Measurements from ENCODE around the gene MAGEB4. TPM values are rescaled to one million over a fixed set of nuclear protein-coding genes. Genes with fewer than 3 reads are reported as not detected.

MAGEB4 gene
- total and polyA plus RNA-seq, 4 experiments from 2014 or later: not detected

- no peak for DNase-seq
- Histone ChIP-seq H3K27me3 (ENCODE audit: insufficient read depth, low read length) (no peaks in the 10 kb centered on the region), H3K9me3 (ENCODE audit: control insufficient read depth in 1 of 2, low read length in 2 of 2) (no peaks in the 10 kb centered on the region), H3K36me3 (ENCODE audit: insufficient read depth, low read length) (no peaks in the 10 kb centered on the region), H3K27ac (ENCODE audit: low read depth, low read length) (no peak overlapping the region), H3K4me3 (ENCODE audit: low read length in 2 of 2) (no peak overlapping the region), H3K4me1 (ENCODE audit: insufficient read depth, low read length) (no peaks in the 10 kb centered on the region)
- Mint-ChIP-seq H3K36me3 (no peaks in the 10 kb centered on the region), H3K27me3 (peaks cover 0 to 2% of the 10 kb centered on the region in 2 donors), H3K4me3 (no peak overlapping the region), H3K27ac (no peak overlapping the region), H3K4me1 (no peaks in the 10 kb centered on the region), H3K9me3 (peaks cover 0 to 8% (median 4%) of the 10 kb centered on the region in 8 donors)
- ChIA-PET POLR2A (ENCODE audit: partially characterized antibody) (no interaction called here), CTCF (ENCODE audit: partially characterized antibody) (no interaction called here)
- intact Hi-C loops (cut with micrococcal nuclease): no loop called here
Measured at GRCh38 chrX:30259927-30260326, 18.1 kb downstream of the MAGEB4 start.

- H3K4me3 ChIP-seq (ENCODE audit: low read length in 2 of 2): no peak overlapping the region
- peaks cover 0 to 7% (median 2%) of the 10 kb centered on the region in 8 donors for H3K9me3 Mint-ChIP-seq
- intact Hi-C loops (cut with micrococcal nuclease): no loop called here
- no peaks in the 10 kb centered on the region for H3K36me3 Mint-ChIP-seq
- H3K4me1 Mint-ChIP-seq: no peaks in the 10 kb centered on the region
- no peak overlapping the region for H3K27ac Mint-ChIP-seq
- H3K27me3 Mint-ChIP-seq: peaks cover 0 to 2% of the 10 kb centered on the region in 2 donors
- H3K27me3 ChIP-seq (ENCODE audit: insufficient read depth, low read length): no peaks in the 10 kb centered on the region
- no peak overlapping the region for H3K4me3 Mint-ChIP-seq
- no peaks in the 10 kb centered on the region for H3K36me3 ChIP-seq (ENCODE audit: insufficient read depth, low read length)
- H3K4me1 ChIP-seq (ENCODE audit: insufficient read depth, low read length): no peaks in the 10 kb centered on the region
- H3K9me3 ChIP-seq (ENCODE audit: control insufficient read depth in 1 of 2, low read length in 2 of 2): no peaks in the 10 kb centered on the region
- POLR2A ChIA-PET (ENCODE audit: partially characterized antibody): no interaction called here
- DNase-seq: no peak
- H3K27ac ChIP-seq (ENCODE audit: low read depth, low read length): no peak overlapping the region
- CTCF ChIA-PET (ENCODE audit: partially characterized antibody): no interaction called here
Measured at GRCh38 chrX:30261012-30261411, 19.2 kb downstream of the MAGEB4 start.

- Histone ChIP-seq H3K36me3 (ENCODE audit: insufficient read depth, low read length) (no peaks in the 10 kb centered on the region), H3K27ac (ENCODE audit: low read depth, low read length) (no peak overlapping the region), H3K4me1 (ENCODE audit: insufficient read depth, low read length) (no peaks in the 10 kb centered on the region), H3K9me3 (ENCODE audit: control insufficient read depth in 1 of 2, low read length in 2 of 2) (no peaks in the 10 kb centered on the region), H3K27me3 (ENCODE audit: insufficient read depth, low read length) (no peaks in the 10 kb centered on the region), H3K4me3 (ENCODE audit: low read length in 2 of 2) (no peak overlapping the region)
- Mint-ChIP-seq H3K4me3 (no peak overlapping the region), H3K27ac (no peak overlapping the region), H3K9me3 (peaks cover 0 to 2% (median 0%) of the 10 kb centered on the region in 8 donors), H3K4me1 (no peaks in the 10 kb centered on the region), H3K27me3 (no peaks in the 10 kb centered on the region), H3K36me3 (no peaks in the 10 kb centered on the region)
- ChIA-PET CTCF (ENCODE audit: partially characterized antibody) (no interaction called here), POLR2A (ENCODE audit: partially characterized antibody) (no interaction called here)
- no peak for DNase-seq
- intact Hi-C loops (cut with micrococcal nuclease): no loop called here
Measured at GRCh38 chrX:30262763-30263162, 21.0 kb downstream of the MAGEB4 start.

DNA sequence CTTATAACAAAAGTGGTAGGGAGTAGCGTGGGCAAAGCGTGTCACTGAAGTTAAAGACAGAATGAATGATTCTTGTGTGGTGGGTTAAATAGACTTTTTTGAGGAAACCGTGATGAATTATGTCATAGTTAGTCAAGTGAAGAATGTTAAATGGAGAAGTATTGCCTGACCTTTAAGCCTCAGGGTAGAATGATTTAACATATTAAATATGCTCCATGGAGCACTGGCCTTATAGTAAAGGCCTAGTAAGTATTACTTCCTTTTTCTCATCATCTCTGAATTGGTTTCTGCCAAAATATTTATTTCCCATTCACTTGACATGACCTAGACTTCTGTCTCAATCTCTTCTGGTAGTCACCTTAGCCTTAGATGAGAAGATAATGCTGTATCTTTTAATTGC is 28.8 kb downstream of the MAGEB4 start:
- ChIA-PET POLR2A (ENCODE audit: partially characterized antibody) (no interaction called here), CTCF (ENCODE audit: partially characterized antibody) (no interaction called here)
- Histone ChIP-seq H3K4me3 (ENCODE audit: low read length in 2 of 2) (no peak overlapping the region), H3K4me1 (ENCODE audit: insufficient read depth, low read length) (no peaks in the 10 kb centered on the region), H3K36me3 (ENCODE audit: insufficient read depth, low read length) (no peaks in the 10 kb centered on the region), H3K9me3 (ENCODE audit: control insufficient read depth in 1 of 2, low read length in 2 of 2) (no peaks in the 10 kb centered on the region), H3K27ac (ENCODE audit: low read depth, low read length) (no peak overlapping the region), H3K27me3 (ENCODE audit: insufficient read depth, low read length) (no peaks in the 10 kb centered on the region)
- H3K4me1 Mint-ChIP-seq: no peaks in the 10 kb centered on the region
- no peaks in the 10 kb centered on the region for H3K9me3 Mint-ChIP-seq
- no peak overlapping the region for H3K27ac Mint-ChIP-seq
- H3K4me3 Mint-ChIP-seq: no peak overlapping the region
- peaks cover 0 to 2% of the 10 kb centered on the region in 2 donors for H3K27me3 Mint-ChIP-seq
- DNase-seq: no peak
- H3K36me3 Mint-ChIP-seq: no peaks in the 10 kb centered on the region
- intact Hi-C loops (cut with micrococcal nuclease): no loop called here

GRCh38 chrX:30275498-30275897 is 33.7 kb downstream of the MAGEB4 start:
- Mint-ChIP-seq H3K27ac (no peak overlapping the region), H3K4me3 (no peak overlapping the region), H3K4me1 (peaks cover 0 to 5% (median 0%) of the 10 kb centered on the region in 4 donors), H3K9me3 (no peaks in the 10 kb centered on the region), H3K36me3 (no peaks in the 10 kb centered on the region), H3K27me3 (peaks cover 0 to 2% of the 10 kb centered on the region in 2 donors)
- POLR2A ChIA-PET (ENCODE audit: partially characterized antibody): no interaction called here
- Histone ChIP-seq H3K4me3 (ENCODE audit: low read length in 2 of 2) (no peak overlapping the region), H3K27ac (ENCODE audit: low read depth, low read length) (no peak overlapping the region), H3K9me3 (ENCODE audit: control insufficient read depth in 1 of 2, low read length in 2 of 2) (no peaks in the 10 kb centered on the region), H3K27me3 (ENCODE audit: insufficient read depth, low read length) (no peaks in the 10 kb centered on the region), H3K36me3 (ENCODE audit: insufficient read depth, low read length) (no peaks in the 10 kb centered on the region), H3K4me1 (ENCODE audit: insufficient read depth, low read length) (peaks cover 3% of the 10 kb centered on the region)
- no peak for DNase-seq
- intact Hi-C loops (cut with micrococcal nuclease): no loop called here
- CTCF ChIA-PET (ENCODE audit: partially characterized antibody): no interaction called here

DNA sequence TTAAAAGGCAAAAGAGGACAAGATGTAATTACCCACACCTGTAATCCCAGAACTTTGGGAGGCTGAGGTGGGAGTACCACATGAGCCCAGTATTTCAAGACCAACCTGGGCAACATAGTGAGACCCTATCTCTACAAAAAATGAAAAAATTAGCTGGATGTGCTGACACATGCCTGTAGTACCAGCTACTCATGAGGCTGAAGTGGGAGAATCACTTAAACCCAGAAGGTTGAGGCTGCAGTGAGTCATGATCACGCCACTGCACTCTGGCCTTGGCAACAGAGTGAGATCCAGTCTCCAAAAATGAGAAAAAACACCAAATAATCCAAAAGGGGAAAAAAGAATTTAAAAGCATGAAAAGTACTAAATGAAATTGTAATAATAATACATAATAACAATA is 36.6 kb downstream of the MAGEB4 start:
- H3K27me3 ChIP-seq (ENCODE audit: insufficient read depth, low read length): no peaks in the 10 kb centered on the region
- intact Hi-C loops (cut with micrococcal nuclease): no loop called here
- H3K27me3 Mint-ChIP-seq: no peaks in the 10 kb centered on the region
- peaks cover 0 to 5% (median 0%) of the 10 kb centered on the region in 8 donors for H3K9me3 Mint-ChIP-seq
- no peak overlapping the region for H3K27ac ChIP-seq (ENCODE audit: low read depth, low read length)
- no peaks in the 10 kb centered on the region for H3K36me3 ChIP-seq (ENCODE audit: insufficient read depth, low read length)
- DNase-seq: no peak
- ChIA-PET CTCF (ENCODE audit: partially characterized antibody) (no interaction called here), POLR2A (ENCODE audit: partially characterized antibody) (no interaction called here)
- no peak overlapping the region for H3K27ac Mint-ChIP-seq
- no peaks in the 10 kb centered on the region for H3K36me3 Mint-ChIP-seq
- peaks cover 3% of the 10 kb centered on the region for H3K4me1 ChIP-seq (ENCODE audit: insufficient read depth, low read length)
- peaks cover 0 to 5% (median 0%) of the 10 kb centered on the region in 4 donors for H3K4me1 Mint-ChIP-seq
- H3K9me3 ChIP-seq (ENCODE audit: control insufficient read depth in 1 of 2, low read length in 2 of 2): no peaks in the 10 kb centered on the region
- no peak overlapping the region for H3K4me3 ChIP-seq (ENCODE audit: low read length in 2 of 2)
- no peak overlapping the region for H3K4me3 Mint-ChIP-seq

- intact Hi-C loops (cut with micrococcal nuclease): no loop called here
Measured at GRCh38 chrX:30280428-30280827, 38.6 kb downstream of the MAGEB4 start.

DNA sequence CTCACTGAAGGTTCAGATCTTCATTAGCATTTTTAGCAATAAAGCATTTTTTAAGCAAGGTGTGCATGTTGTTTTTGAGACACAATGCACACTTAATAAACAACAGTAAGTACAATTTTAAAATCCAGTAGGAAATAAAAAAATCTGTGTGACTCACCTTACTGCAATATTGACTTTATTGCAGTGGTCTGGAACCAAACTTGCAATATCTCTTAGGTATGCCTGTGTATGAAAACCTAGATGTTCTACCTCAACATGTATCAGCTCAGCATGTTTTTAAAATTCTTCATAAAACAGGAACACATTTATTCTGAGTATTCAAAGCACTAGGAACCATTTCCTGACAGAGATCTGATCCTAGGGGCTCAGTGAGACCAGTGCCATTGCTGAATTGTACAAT is 40.7 kb downstream of the MAGEB4 start:
- H3K4me3 ChIP-seq (ENCODE audit: low read length in 2 of 2): no peak overlapping the region
- peaks cover 0 to 5% (median 0%) of the 10 kb centered on the region in 8 donors for H3K9me3 Mint-ChIP-seq
- H3K36me3 ChIP-seq (ENCODE audit: insufficient read depth, low read length): no peaks in the 10 kb centered on the region
- H3K36me3 Mint-ChIP-seq: no peaks in the 10 kb centered on the region
- no peaks in the 10 kb centered on the region for H3K9me3 ChIP-seq (ENCODE audit: control insufficient read depth in 1 of 2, low read length in 2 of 2)
- no peaks in the 10 kb centered on the region for H3K27me3 ChIP-seq (ENCODE audit: insufficient read depth, low read length)
- peaks cover 3% of the 10 kb centered on the region for H3K4me1 ChIP-seq (ENCODE audit: insufficient read depth, low read length)
- no peak overlapping the region for H3K4me3 Mint-ChIP-seq
- no peak for DNase-seq
- no peak overlapping the region for H3K27ac ChIP-seq (ENCODE audit: low read depth, low read length)
- no peaks in the 10 kb centered on the region for H3K27me3 Mint-ChIP-seq
- ChIA-PET CTCF (ENCODE audit: partially characterized antibody) (no interaction called here), POLR2A (ENCODE audit: partially characterized antibody) (no interaction called here)
- no peak overlapping the region for H3K27ac Mint-ChIP-seq
- peaks cover 0 to 5% (median 0%) of the 10 kb centered on the region in 4 donors for H3K4me1 Mint-ChIP-seq
- intact Hi-C loops (cut with micrococcal nuclease): no loop called here

More at GRCh38 chrX:30280428-30280827, 38.6 kb downstream of the MAGEB4 start:
- ChIA-PET POLR2A (ENCODE audit: partially characterized antibody) (no interaction called here), CTCF (ENCODE audit: partially characterized antibody) (no interaction called here)
- no peaks in the 10 kb centered on the region for H3K36me3 Mint-ChIP-seq
- H3K27me3 Mint-ChIP-seq: no peaks in the 10 kb centered on the region
- H3K4me3 Mint-ChIP-seq: no peak overlapping the region
- H3K9me3 Mint-ChIP-seq: peaks cover 0 to 5% (median 0%) of the 10 kb centered on the region in 8 donors
- H3K9me3 ChIP-seq (ENCODE audit: control insufficient read depth in 1 of 2, low read length in 2 of 2): no peaks in the 10 kb centered on the region
- H3K4me1 ChIP-seq (ENCODE audit: insufficient read depth, low read length): peaks cover 3% of the 10 kb centered on the region
- H3K27ac ChIP-seq (ENCODE audit: low read depth, low read length): no peak overlapping the region
- H3K27ac Mint-ChIP-seq: peak overlapping the region in 1 of 7 donors; percentile 16
- no peak overlapping the region for H3K4me3 ChIP-seq (ENCODE audit: low read length in 2 of 2)
- no peaks in the 10 kb centered on the region for H3K36me3 ChIP-seq (ENCODE audit: insufficient read depth, low read length)
- DNase-seq: peak in 3 of 5 donors; percentile 5 to 14 (median 10)
- no peaks in the 10 kb centered on the region for H3K27me3 ChIP-seq (ENCODE audit: insufficient read depth, low read length)
- H3K4me1 Mint-ChIP-seq: peaks cover 0 to 5% (median 0%) of the 10 kb centered on the region in 4 donors

Data from CD4-positive, alpha-beta memory T cell (primary cell).